ENCODE measurements around the gene ALDOA.

- TF ChIP-seq ZNF274 (IDR thresholded peaks at IDR 0.05; ENCODE audit: low read depth, low read length) (no peak), SUZ12 (IDR thresholded peaks at IDR 0.05; ENCODE audit: extremely low read depth, insufficient read depth, insufficient read length) (no peak)
Observed at GRCh38 chr16:30085247-30085646, 19.7 kb downstream of the ALDOA start.
